ENCODE results near the gene LPIN3. TPM values are rescaled to one million over a fixed set of nuclear protein-coding genes. Genes with fewer than 3 reads are reported as not detected.

Gene LPIN3, protein sequence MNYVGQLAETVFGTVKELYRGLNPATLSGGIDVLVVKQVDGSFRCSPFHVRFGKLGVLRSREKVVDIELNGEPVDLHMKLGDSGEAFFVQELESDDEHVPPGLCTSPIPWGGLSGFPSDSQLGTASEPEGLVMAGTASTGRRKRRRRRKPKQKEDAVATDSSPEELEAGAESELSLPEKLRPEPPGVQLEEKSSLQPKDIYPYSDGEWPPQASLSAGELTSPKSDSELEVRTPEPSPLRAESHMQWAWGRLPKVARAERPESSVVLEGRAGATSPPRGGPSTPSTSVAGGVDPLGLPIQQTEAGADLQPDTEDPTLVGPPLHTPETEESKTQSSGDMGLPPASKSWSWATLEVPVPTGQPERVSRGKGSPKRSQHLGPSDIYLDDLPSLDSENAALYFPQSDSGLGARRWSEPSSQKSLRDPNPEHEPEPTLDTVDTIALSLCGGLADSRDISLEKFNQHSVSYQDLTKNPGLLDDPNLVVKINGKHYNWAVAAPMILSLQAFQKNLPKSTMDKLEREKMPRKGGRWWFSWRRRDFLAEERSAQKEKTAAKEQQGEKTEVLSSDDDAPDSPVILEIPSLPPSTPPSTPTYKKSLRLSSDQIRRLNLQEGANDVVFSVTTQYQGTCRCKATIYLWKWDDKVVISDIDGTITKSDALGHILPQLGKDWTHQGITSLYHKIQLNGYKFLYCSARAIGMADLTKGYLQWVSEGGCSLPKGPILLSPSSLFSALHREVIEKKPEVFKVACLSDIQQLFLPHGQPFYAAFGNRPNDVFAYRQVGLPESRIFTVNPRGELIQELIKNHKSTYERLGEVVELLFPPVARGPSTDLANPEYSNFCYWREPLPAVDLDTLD
- 1.2 and 1.6 TPM in 2 replicates for total RNA-seq

GRCh38 chr20:41340327-41341055, at the start of gene LPIN3:
TSS of gene LPIN3 (plus strand) at chr20:41340821. CDS start at chr20:41345804, 4,983 bp downstream.
- Mint-ChIP-seq H3K27ac (no peak within 1 kb of the TSS), H3K4me1 (ENCODE audit: low read depth) (peaks cover 10% of the 10 kb centered on the region), H3K36me3 (ENCODE audit: low read depth) (no peaks in the 10 kb centered on the region), H3K4me3 (ENCODE audit: low read depth) (peak within 1 kb of the TSS; percentile 77), H3K9me3 (no peaks in the 10 kb centered on the region), H3K27me3 (ENCODE audit: low read depth) (peaks cover 8% of the 10 kb centered on the region)
- intact Hi-C loops (cut with micrococcal nuclease), result loop anchor here (1.0 to 2.0 kb wide), 4 partner anchors 108 to 372 kb away; no protein-coding TSS in a partner anchor
- DNase-seq (ENCODE audit: low spot score), result peak; percentile 34

DNA sequence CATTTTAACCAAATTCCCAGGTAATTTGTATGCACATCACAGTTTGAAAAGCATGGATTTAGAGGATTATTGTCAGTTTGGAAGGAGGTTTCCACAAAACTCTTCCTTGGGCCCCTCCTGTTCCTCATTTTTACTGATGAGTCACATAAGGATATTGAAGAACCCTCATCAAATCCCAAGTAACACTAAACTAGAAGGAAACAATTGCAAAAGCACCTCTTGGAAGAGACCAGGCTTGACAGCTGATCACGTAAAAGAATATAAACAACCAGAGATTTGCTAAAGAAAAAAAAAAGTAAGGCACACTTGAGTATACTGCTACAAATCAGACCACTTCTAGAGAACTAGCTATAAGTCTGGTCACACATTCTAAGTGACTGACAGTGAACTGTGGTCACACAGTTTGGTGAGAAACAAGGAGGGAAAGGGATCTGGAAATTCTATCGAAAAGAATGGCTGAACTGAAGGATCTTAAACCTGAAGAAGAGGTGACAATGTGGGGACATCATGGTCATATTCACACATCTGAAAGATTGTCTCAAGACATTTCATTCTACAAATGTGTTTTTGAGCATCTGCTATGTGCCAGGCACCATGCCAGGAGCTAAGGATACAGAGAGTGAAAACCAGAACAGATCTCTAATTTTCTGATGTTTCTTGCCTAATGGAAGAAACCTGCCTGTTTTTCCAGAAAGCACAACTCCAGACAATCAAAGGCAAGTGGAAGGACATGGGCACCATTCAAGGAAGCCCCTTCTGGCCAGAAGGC, 47.2 kb upstream of the LPIN3 start:
- no peak for DNase-seq (ENCODE audit: low spot score)
- peaks cover 10% of the 10 kb centered on the region for H3K27me3 Mint-ChIP-seq (ENCODE audit: low read depth)
- H3K9me3 Mint-ChIP-seq, result no peaks in the 10 kb centered on the region
- intact Hi-C loops (cut with micrococcal nuclease), result no loop called here
- no peaks in the 10 kb centered on the region for H3K36me3 Mint-ChIP-seq (ENCODE audit: low read depth)
- no peak overlapping the region for H3K27ac Mint-ChIP-seq
- H3K4me1 Mint-ChIP-seq (ENCODE audit: low read depth), result no peaks in the 10 kb centered on the region
- H3K4me3 Mint-ChIP-seq (ENCODE audit: low read depth), result no peak overlapping the region

DNA sequence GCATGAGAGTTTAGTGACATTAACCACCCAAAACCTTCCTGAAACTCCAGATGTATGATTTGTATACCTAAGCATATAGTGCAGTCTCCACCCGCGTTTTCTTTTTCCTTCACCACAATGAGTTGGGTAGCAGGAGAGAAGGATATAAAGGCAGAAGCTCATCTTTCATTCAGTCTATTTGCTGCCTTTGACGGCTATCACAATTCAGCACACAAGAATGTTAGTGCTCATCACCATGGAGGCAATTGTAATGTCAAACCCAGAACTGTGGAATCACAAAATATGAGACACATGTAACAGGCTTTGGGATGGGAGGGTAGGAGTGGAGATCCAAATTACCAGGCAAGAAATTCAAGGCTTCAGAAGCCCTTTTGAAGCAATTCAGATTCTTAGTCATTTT, 40.7 kb upstream of the LPIN3 start:
- Mint-ChIP-seq H3K27ac (no peak overlapping the region), H3K4me3 (ENCODE audit: low read depth) (no peak overlapping the region), H3K36me3 (ENCODE audit: low read depth) (no peaks in the 10 kb centered on the region), H3K9me3 (no peaks in the 10 kb centered on the region), H3K4me1 (ENCODE audit: low read depth) (no peaks in the 10 kb centered on the region), H3K27me3 (ENCODE audit: low read depth) (no peaks in the 10 kb centered on the region)
- no peak for DNase-seq (ENCODE audit: low spot score)
- intact Hi-C loops (cut with micrococcal nuclease), result no loop called here

- Mint-ChIP-seq H3K9me3 (no peaks in the 10 kb centered on the region), H3K4me3 (ENCODE audit: low read depth) (no peak overlapping the region), H3K36me3 (ENCODE audit: low read depth) (no peaks in the 10 kb centered on the region), H3K27ac (no peak overlapping the region), H3K27me3 (ENCODE audit: low read depth) (no peaks in the 10 kb centered on the region), H3K4me1 (ENCODE audit: low read depth) (no peaks in the 10 kb centered on the region)
- no peak for DNase-seq (ENCODE audit: low spot score)
- intact Hi-C loops (cut with micrococcal nuclease), result no loop called here
These were observed 40.2 kb upstream of the LPIN3 start for GRCh38 chr20:41300383-41300782.

DNA sequence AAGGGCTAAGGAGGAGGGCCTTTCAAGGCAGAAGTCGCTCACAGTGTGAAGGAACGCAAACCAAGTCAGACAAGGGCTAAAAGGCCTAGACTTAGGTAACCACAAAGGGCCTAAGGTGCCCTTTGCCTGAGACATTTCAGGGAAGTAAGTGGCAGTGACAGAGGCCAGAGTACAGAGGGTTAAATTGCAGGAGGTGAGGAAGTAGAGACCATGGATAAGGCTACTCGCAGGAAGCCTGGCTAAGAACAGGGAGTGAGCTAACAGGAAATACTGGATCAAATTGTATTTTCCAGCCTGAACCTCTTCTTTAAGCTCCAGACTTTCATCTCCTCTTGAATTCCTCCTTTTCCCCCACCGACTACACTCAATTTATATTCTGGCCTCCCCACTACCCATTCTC, 39.7 kb upstream of the LPIN3 start:
- Mint-ChIP-seq H3K9me3 (no peaks in the 10 kb centered on the region), H3K4me1 (ENCODE audit: low read depth) (no peaks in the 10 kb centered on the region), H3K4me3 (ENCODE audit: low read depth) (no peak overlapping the region), H3K36me3 (ENCODE audit: low read depth) (no peaks in the 10 kb centered on the region), H3K27ac (no peak overlapping the region), H3K27me3 (ENCODE audit: low read depth) (no peaks in the 10 kb centered on the region)
- intact Hi-C loops (cut with micrococcal nuclease), result no loop called here
- DNase-seq (ENCODE audit: low spot score), result no peak

GRCh38 chr20:41304002-41304401, 36.6 kb upstream of the LPIN3 start:
- H3K4me1 Mint-ChIP-seq (ENCODE audit: low read depth), result no peaks in the 10 kb centered on the region
- no peaks in the 10 kb centered on the region for H3K9me3 Mint-ChIP-seq
- H3K27ac Mint-ChIP-seq, result no peak overlapping the region
- H3K36me3 Mint-ChIP-seq (ENCODE audit: low read depth), result no peaks in the 10 kb centered on the region
- DNase-seq (ENCODE audit: low spot score), result no peak
- no peak overlapping the region for H3K4me3 Mint-ChIP-seq (ENCODE audit: low read depth)
- no peaks in the 10 kb centered on the region for H3K27me3 Mint-ChIP-seq (ENCODE audit: low read depth)
- intact Hi-C loops (cut with micrococcal nuclease), result no loop called here

- H3K27ac Mint-ChIP-seq, result no peak overlapping the region
- no peaks in the 10 kb centered on the region for H3K9me3 Mint-ChIP-seq
- no peaks in the 10 kb centered on the region for H3K4me1 Mint-ChIP-seq (ENCODE audit: low read depth)
- H3K27me3 Mint-ChIP-seq (ENCODE audit: low read depth), result no peaks in the 10 kb centered on the region
- no peak overlapping the region for H3K4me3 Mint-ChIP-seq (ENCODE audit: low read depth)
- DNase-seq (ENCODE audit: low spot score), result no peak
- H3K36me3 Mint-ChIP-seq (ENCODE audit: low read depth), result no peaks in the 10 kb centered on the region
- intact Hi-C loops (cut with micrococcal nuclease), result no loop called here
These were observed 36.1 kb upstream of the LPIN3 start for GRCh38 chr20:41304424-41305079.

DNA sequence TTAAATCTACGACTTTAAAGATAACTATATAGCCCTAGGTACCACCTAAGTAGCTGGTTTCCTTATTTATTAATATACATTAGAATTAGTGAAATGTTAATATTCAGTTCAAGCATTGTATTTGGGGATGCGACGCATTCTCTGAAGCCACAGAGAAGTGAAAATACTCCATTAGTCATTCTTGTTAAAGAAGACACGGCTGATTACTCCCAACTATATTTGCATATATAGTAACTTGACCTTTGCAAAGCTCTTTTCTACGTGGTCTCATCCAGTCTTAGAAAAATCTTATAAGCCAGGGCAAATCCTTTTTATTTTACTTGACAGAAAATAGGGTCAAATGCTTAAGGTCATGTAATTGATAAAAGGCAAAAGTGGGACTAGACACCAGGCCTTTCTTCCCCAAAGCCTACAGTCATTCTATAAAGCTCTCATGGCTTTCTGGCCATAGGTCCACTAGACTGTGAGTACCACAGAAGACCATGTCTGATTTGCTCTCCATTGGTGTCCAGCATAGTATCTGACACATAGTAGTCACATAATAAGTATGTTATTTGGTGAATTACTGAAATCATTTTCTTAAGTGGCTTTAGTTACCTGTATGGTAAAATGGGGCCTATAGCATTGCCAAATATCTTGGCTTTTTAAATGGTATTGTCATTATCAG, 34.4 kb upstream of the LPIN3 start:
- DNase-seq (ENCODE audit: low spot score), result no peak
- Mint-ChIP-seq H3K4me1 (ENCODE audit: low read depth) (no peaks in the 10 kb centered on the region), H3K27ac (no peak overlapping the region), H3K9me3 (no peaks in the 10 kb centered on the region), H3K4me3 (ENCODE audit: low read depth) (no peak overlapping the region), H3K27me3 (ENCODE audit: low read depth) (no peaks in the 10 kb centered on the region), H3K36me3 (ENCODE audit: low read depth) (no peaks in the 10 kb centered on the region)
- intact Hi-C loops (cut with micrococcal nuclease), result no loop called here

DNA sequence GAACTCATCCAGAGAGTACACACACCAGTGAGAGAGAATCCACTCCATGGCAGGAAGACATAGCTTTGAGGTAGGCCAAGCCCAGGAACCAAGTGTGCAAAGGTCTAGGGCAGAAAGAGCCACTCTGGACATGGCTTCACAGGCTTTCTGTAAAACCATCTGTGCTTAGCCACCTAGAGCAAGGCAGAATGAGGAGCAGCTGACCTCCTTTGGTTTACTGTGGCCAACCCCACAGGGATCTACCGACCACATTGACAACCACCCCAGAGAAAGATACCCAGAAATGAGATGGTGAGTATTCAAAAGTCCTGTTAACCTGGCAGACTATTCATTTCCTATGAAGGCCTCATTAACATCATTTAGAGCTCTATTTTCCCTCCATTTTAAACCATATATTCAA, 33.6 kb upstream of the LPIN3 start:
- H3K36me3 Mint-ChIP-seq (ENCODE audit: low read depth), result no peaks in the 10 kb centered on the region
- no peak overlapping the region for H3K27ac Mint-ChIP-seq
- intact Hi-C loops (cut with micrococcal nuclease), result no loop called here
- no peaks in the 10 kb centered on the region for H3K27me3 Mint-ChIP-seq (ENCODE audit: low read depth)
- H3K9me3 Mint-ChIP-seq, result no peaks in the 10 kb centered on the region
- no peak overlapping the region for H3K4me3 Mint-ChIP-seq (ENCODE audit: low read depth)
- no peak for DNase-seq (ENCODE audit: low spot score)
- no peaks in the 10 kb centered on the region for H3K4me1 Mint-ChIP-seq (ENCODE audit: low read depth)

DNA sequence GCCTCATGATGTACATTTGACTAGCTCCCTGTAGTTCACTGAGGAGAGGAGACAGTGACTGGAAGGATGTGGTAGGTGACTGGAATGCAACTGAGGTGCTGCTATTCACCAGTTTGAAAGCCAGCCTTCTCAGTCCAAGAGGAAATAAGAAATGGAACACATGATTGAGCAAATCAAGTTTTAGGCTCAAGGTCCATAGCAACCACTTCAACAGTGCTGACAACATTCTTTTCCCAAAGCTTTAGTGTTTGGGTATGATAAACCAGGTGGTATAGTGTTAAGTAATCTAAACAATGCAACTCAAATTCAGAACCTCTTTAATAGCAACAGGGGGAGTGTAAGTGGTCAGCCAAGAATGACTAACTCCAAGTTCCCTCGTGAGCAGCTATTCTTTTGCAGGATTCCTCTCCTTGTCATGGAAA, 32.3 kb upstream of the LPIN3 start:
- no peak for DNase-seq (ENCODE audit: low spot score)
- Mint-ChIP-seq H3K27ac (no peak overlapping the region), H3K36me3 (ENCODE audit: low read depth) (no peaks in the 10 kb centered on the region), H3K4me1 (ENCODE audit: low read depth) (no peaks in the 10 kb centered on the region), H3K4me3 (ENCODE audit: low read depth) (no peak overlapping the region), H3K9me3 (no peaks in the 10 kb centered on the region), H3K27me3 (ENCODE audit: low read depth) (no peaks in the 10 kb centered on the region)
- intact Hi-C loops (cut with micrococcal nuclease), result no loop called here

GRCh38 chr20:41308726-41309413, 31.8 kb upstream of the LPIN3 start:
- Mint-ChIP-seq H3K4me3 (ENCODE audit: low read depth) (no peak overlapping the region), H3K9me3 (no peaks in the 10 kb centered on the region), H3K27me3 (ENCODE audit: low read depth) (no peaks in the 10 kb centered on the region), H3K27ac (no peak overlapping the region), H3K4me1 (ENCODE audit: low read depth) (peaks cover under 1% of the 10 kb centered on the region), H3K36me3 (ENCODE audit: low read depth) (no peaks in the 10 kb centered on the region)
- intact Hi-C loops (cut with micrococcal nuclease), result no loop called here
- no peak for DNase-seq (ENCODE audit: low spot score)
